GM20000 (cell line): ENCODE data around the gene COMT.
"Not testable (repeated sequence)": the region's sequence is repeated elsewhere in the genome, so short reads cannot be mapped to it uniquely, and the experiment has no call there.

ENCODE experiments used
- DNase-seq: peaks from one replicate; pipeline ENCODE4 v3.0.0; 2012; ENCODE audit warnings: low spot score
- CTCF ChIP-seq: IDR thresholded peaks from 2 replicates; pipeline ENCODE4 v1.5.1; 2012; ENCODE audit warnings: mild to moderate bottlenecking, control low read depth; ENCODE audit errors: extremely low read depth, missing control alignments

Gene COMT

GRCh38 chr22:19903513-19903912 lies 38.1 kb upstream of the COMT start:
- TF ChIP-seq CTCF = no peak
- DNase-seq = no peak

- no peak for DNase-seq
- no peak for TF ChIP-seq CTCF
Measured at GRCh38 chr22:19904174-19904856, 37.3 kb upstream of the COMT start.

GRCh38 chr22:19904935-19905334 lies 36.6 kb upstream of the COMT start:
- no peak for DNase-seq

GRCh38 chr22:19905347-19906276 lies 36.0 kb upstream of the COMT start:
- DNase-seq = no peak

More at GRCh38 chr22:19904935-19905334, 36.6 kb upstream of the COMT start:
- no peak for TF ChIP-seq CTCF

GRCh38 chr22:19906864-19907263 lies 34.7 kb upstream of the COMT start:
- not testable (repeated sequence) for DNase-seq

More at GRCh38 chr22:19905347-19906276, 36.0 kb upstream of the COMT start:
- no peak for TF ChIP-seq CTCF

GRCh38 chr22:19907902-19908301 lies 33.7 kb upstream of the COMT start:
- not testable (repeated sequence) for DNase-seq

GRCh38 chr22:19909350-19910179 lies 32.0 kb upstream of the COMT start:
- peak; percentile 89 for DNase-seq
- peak; percentile 73 for TF ChIP-seq CTCF
